Nephron (organoid): ENCODE measurements around the gene MICAL3.
A peak's percentile ranks its signal among the peaks of the same experiment; 100 is the strongest.
"Not testable (repeated sequence)": the region's sequence is repeated elsewhere in the genome, so short reads cannot be mapped to it uniquely, and the experiment has no call there.

ENCODE experiments used
- H3K27ac Mint-ChIP-seq, 3 experiments: 2 replicates each; pipeline ENCODE4 v1.8.0; 2020; ENCODE audit warnings: mixed read lengths in 3 of 3, mild to moderate bottlenecking in 2 of 3, moderate library complexity in 1 of 3
- H3K27me3 Mint-ChIP-seq: 2 replicates; pipeline ENCODE4 v1.8.0; 2021; ENCODE audit warnings: low read depth, mild to moderate bottlenecking, moderate library complexity, mixed read lengths
- H3K36me3 Mint-ChIP-seq: 2 replicates; pipeline ENCODE4 v1.8.0; 2020; ENCODE audit warnings: low read depth, mixed read lengths
- H3K4me1 Mint-ChIP-seq: 2 replicates; pipeline ENCODE4 v1.8.0; 2020; ENCODE audit warnings: mixed read lengths
- H3K4me3 Mint-ChIP-seq, 3 experiments: 2 replicates each; pipeline ENCODE4 v1.8.0; 2020; ENCODE audit warnings: mild to moderate bottlenecking in 3 of 3, mixed read lengths in 3 of 3, moderate library complexity in 2 of 3
- H3K9me3 Mint-ChIP-seq: 2 replicates; pipeline ENCODE4 v1.8.0; 2020; ENCODE audit warnings: mixed read lengths
- TF ChIP-seq, protein P1 (sequence below), 3 experiments: fragments of 200-600 bp; sonication (generic); IDR thresholded peaks; one replicate each; pipeline ENCODE4 v1.5.0; 2021; ENCODE audit warnings: antibody characterized with exemption in 3 of 3; ENCODE audit not compliant: unreplicated experiment in 3 of 3

The MICAL3 gene

DNA sequence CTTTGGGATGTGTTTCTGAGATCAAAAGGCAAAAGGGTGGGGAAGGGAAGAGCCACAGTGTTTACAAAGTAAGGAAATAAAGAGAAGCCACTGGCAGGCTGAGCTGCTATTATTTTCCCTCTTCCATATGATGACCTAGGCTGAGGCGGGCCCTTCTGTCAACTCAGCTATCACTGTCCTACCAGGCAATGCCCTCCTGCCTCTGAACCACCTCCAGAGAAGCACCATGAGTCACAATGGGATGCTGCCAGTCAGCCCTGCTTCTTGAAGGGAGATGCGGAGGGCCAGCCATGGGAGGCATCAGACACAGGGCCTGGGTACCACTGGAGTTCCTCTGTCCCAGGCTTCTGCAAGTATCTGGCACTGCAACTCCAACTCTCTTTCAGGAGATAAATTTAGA is 142.2 kb downstream of the MICAL3 start:
- Mint-ChIP-seq H3K4me3 (no peak overlapping the region), H3K27me3 (no peaks in the 10 kb centered on the region), H3K4me1 (peaks cover 46% of the 10 kb centered on the region), H3K9me3 (no peaks in the 10 kb centered on the region), H3K27ac (no peak overlapping the region), H3K36me3 (peaks cover 22% of the 10 kb centered on the region)
- TF ChIP-seq, protein P1, sequence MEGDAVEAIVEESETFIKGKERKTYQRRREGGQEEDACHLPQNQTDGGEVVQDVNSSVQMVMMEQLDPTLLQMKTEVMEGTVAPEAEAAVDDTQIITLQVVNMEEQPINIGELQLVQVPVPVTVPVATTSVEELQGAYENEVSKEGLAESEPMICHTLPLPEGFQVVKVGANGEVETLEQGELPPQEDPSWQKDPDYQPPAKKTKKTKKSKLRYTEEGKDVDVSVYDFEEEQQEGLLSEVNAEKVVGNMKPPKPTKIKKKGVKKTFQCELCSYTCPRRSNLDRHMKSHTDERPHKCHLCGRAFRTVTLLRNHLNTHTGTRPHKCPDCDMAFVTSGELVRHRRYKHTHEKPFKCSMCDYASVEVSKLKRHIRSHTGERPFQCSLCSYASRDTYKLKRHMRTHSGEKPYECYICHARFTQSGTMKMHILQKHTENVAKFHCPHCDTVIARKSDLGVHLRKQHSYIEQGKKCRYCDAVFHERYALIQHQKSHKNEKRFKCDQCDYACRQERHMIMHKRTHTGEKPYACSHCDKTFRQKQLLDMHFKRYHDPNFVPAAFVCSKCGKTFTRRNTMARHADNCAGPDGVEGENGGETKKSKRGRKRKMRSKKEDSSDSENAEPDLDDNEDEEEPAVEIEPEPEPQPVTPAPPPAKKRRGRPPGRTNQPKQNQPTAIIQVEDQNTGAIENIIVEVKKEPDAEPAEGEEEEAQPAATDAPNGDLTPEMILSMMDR (IDR thresholded peaks at IDR 0.05; ENCODE audit: unreplicated experiment in 3 of 3): no peak

DNA sequence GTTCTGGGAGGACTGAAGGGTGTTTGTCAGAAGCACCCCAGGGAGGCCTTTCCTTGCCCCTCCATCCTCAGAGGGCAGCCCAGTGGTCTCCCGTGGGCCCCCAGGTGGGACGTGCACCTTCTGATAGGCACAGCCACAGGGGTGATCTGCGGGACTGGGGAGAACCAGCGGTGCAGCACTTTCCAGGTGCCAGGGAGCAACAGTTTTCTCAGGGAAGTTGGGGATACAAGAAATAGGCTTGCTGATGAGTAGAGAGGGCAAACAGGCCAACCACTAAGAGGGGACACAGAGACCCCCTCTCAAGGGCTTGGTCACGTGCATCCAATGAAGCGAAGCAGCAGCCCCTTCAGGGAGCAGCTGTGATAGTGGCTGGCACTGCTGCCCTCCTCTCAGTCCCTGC is 143.0 kb downstream of the MICAL3 start:
- no peak overlapping the region for H3K27ac Mint-ChIP-seq
- H3K4me1 Mint-ChIP-seq: peaks cover 46% of the 10 kb centered on the region
- H3K27me3 Mint-ChIP-seq: no peaks in the 10 kb centered on the region
- peaks cover 20% of the 10 kb centered on the region for H3K36me3 Mint-ChIP-seq
- TF ChIP-seq, protein P1 (IDR thresholded peaks at IDR 0.05; ENCODE audit: unreplicated experiment in 3 of 3): no peak
- H3K4me3 Mint-ChIP-seq: no peak overlapping the region
- no peaks in the 10 kb centered on the region for H3K9me3 Mint-ChIP-seq

DNA sequence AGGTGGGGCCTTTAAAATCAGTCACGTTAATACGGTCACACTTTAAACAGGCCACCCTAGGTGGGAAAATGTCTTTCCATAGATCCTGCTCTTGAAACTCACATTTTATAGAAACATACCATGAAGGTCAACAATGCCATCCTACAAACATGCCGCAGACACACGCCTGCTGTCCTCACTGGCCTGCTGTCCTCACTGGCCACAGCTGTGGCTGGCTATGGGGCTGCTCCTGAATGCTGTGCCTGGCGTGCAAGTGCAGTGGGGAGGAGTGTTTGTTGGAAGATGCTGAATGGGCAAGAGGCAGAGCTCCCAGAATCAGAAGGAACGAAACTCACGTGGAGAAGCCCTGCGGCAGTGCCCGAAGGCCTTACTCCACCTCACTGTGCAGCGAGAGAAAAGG is 143.9 kb downstream of the MICAL3 start:
- Mint-ChIP-seq H3K9me3 (no peaks in the 10 kb centered on the region), H3K36me3 (peaks cover 13% of the 10 kb centered on the region), H3K4me3 (no peak overlapping the region), H3K27me3 (no peaks in the 10 kb centered on the region), H3K27ac (no peak overlapping the region), H3K4me1 (peaks cover 42% of the 10 kb centered on the region)
- TF ChIP-seq, protein P1 (IDR thresholded peaks at IDR 0.05; ENCODE audit: unreplicated experiment in 3 of 3): no peak

DNA sequence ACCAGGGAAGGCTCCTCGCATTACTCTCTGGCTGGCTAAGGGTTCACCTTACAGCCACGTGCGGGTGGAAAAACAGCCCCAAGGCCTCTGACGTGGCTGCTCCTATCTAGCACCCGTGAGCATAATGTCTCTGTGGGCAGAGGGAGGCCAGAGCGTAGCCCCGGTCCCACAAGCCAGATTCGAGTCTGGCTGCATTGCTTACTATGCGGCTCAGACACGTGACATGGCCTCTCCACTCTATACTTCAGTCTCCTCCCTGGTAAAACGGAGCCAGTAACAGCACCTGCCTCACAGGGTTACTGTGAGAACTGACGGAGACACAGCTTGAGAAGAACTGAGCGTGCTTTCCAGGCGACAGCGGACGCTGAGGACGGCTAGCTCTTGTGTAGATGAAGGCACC is 144.3 kb downstream of the MICAL3 start:
- Mint-ChIP-seq H3K27me3 (no peaks in the 10 kb centered on the region), H3K4me3 (no peak overlapping the region), H3K36me3 (peaks cover 9% of the 10 kb centered on the region), H3K9me3 (no peaks in the 10 kb centered on the region), H3K27ac (no peak overlapping the region), H3K4me1 (peaks cover 37% of the 10 kb centered on the region)
- TF ChIP-seq, protein P1 (IDR thresholded peaks at IDR 0.05; ENCODE audit: unreplicated experiment in 3 of 3): no peak

DNA sequence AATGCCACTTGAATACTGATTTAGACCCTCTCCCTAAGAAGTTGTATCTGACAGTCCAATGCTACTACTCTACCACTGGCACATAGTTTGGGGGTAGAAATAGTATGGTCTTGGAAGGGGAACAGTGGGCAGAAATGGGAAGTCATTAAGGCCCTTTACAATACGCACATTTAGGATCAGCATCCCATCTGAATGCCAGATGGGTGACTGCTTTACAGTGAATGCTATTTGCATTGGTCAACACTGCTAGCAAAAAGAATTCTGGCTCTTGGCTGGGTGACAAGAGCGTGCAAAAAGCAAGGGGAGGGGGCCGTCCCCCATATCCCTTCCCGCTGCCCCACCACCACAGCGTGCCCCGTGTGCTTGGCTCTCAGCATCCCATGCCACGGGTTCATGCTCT is 145.4 kb downstream of the MICAL3 start:
- TF ChIP-seq, protein P1 (IDR thresholded peaks at IDR 0.05; ENCODE audit: unreplicated experiment in 3 of 3): no peak
- Mint-ChIP-seq H3K36me3 (peaks cover 6% of the 10 kb centered on the region), H3K9me3 (no peaks in the 10 kb centered on the region), H3K27me3 (no peaks in the 10 kb centered on the region), H3K4me1 (peaks cover 26% of the 10 kb centered on the region), H3K27ac (peak overlapping the region in 1 of 3 experiments; percentile 40), H3K4me3 (no peak overlapping the region)

DNA sequence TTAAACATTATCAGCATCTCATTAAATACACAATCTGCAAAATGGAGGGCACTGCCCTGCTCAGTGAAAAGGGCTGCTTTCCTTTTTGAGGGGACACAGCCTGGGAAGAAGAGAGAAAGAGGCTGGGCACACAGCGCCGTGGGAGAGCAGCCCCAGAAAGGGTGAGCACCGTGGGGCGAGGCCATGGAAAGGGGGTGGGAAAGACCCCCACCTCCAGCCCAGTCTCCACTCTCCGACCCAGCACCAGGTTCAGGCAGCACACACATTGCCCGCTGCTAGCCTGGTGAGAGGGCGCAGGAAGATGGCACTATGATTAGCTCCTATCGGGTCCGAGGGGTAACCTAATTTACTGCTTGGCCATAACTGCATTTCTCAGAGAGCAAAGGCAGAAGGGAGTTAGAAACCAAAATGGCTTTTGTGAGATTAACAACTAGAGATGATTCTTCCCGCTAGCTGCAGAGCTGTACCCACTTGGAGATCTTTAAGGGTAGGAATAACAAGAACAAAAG is 146.1 kb downstream of the MICAL3 start:
- TF ChIP-seq, protein P1 (IDR thresholded peaks at IDR 0.05; ENCODE audit: unreplicated experiment in 3 of 3): no peak
- Mint-ChIP-seq H3K27me3 (no peaks in the 10 kb centered on the region), H3K4me1 (peaks cover 19% of the 10 kb centered on the region), H3K9me3 (no peaks in the 10 kb centered on the region), H3K36me3 (peaks cover 7% of the 10 kb centered on the region), H3K4me3 (no peak overlapping the region), H3K27ac (peak overlapping the region in 1 of 3 experiments; percentile 40)

DNA sequence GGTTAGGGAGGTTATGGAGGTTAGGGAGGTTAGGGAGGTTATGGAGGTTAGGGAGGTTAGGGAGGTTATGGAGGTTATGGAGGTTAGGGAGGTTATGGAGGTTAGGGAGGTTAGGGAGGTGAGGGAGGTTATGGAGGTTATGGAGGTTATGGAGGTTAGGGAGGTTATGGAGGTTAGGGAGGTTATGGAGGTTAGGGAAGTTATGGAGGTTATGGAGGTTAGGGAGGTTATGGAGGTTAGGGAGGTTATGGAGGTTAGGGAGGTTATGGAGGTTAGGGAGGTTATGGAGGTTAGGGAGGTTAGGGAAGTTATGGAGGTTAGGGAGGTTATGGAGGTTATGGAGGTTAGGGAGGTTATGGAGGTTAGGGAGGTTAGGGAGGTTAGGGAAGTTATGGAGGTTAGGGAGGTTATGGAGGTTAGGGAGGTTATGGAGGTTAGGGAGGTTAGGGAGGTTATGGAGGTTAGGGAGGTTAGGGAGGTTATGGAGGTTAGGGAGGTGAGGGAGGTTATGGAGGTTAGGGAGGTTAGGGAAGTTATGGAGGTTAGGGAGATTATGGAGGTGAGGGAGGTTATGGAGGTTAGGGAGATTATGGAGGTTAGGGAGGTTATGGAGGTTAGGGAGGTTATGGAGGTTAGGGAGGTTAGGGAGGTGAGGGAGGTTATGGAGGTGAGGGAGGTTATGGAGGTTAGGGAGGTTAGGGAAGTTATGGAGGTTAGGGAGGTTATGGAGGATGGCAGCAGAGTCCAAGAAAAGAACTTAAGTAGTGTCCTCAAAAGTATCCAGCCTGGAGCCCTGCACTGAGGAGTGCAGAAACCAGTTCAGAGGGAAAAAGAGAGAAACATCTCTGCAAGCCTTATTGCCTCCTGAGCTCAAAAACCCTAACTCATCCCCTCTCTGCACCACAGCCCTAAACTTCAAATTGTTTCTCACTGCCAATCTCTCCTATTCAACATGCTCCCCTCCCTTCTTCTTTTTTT is 147.2 kb downstream of the MICAL3 start:
- not testable (repeated sequence) for H3K9me3 Mint-ChIP-seq, H3K27ac Mint-ChIP-seq, H3K27me3 Mint-ChIP-seq, H3K4me3 Mint-ChIP-seq, H3K36me3 Mint-ChIP-seq
- peaks cover 11% of the 10 kb centered on the region for H3K4me1 Mint-ChIP-seq
